HepG2 (cell line): Measurements from ENCODE around the gene ZNF384. TPM values are rescaled to one million over a fixed set of nuclear protein-coding genes. Genes with fewer than 3 reads are reported as not detected.

ENCODE experiments used
- ATAC-seq: fragments of 200-7000 bp; cut with Tn5 transposase; 3 replicates; pipeline ENCODE4 v1.9.1; 2020; ENCODE audit warnings: mild to moderate bottlenecking, moderate library complexity
- BruUV-seq: library from RNA; stranded (reverse); fragments of 400-500 nt; replicated peaks from 2 replicates; lab custom pipeline; 2021; lab: Mats Ljungman, UMichigan
- CTCF ChIA-PET: fragments of 300-600 bp; formaldehyde crosslinking; extraction: SDS; loops from one replicate; lab custom pipeline; 2021; ENCODE audit warnings: low total read pairs, inconsistent platforms, low intra/inter-chr PET ratio; lab: Yijun Ruan, JAX
- POLR2A ChIA-PET: fragments of 350-600 bp; sonication (Branson Sonifier 250); formaldehyde crosslinking; loops from one replicate; lab custom pipeline; 2020; ENCODE audit warnings: antibody characterized with exemption, inconsistent platforms; lab: Yijun Ruan, JAX
- DNase-seq: peaks from one replicate; pipeline ENCODE4 v3.0.0-alpha.2; 2015; ENCODE audit warnings: low spot score
- FAIRE-seq: peaks from 3 replicates; lab custom pipeline; 2011; peaks lifted over from hg19 to GRCh38; lab: Jason Lieb, UNC
- H2AFZ ChIP-seq: one replicate; pipeline ENCODE4 v1.6.1; 2011; ENCODE audit warnings: low read length, inconsistent platforms
- H3K27ac ChIP-seq: fragments of 300-600 bp; 3 replicates; pipeline ENCODE4 v1.8.0; 2011; ENCODE audit warnings: mixed run types, mild to moderate bottlenecking, mixed read lengths, low read length, inconsistent platforms; ENCODE audit not compliant: insufficient read depth; ENCODE audit errors: extremely low read length
- H3K27me3 ChIP-seq, 2 experiments: fragments of 200-600 bp in 1 of 2; 2 replicates in 1 of 2; 3 replicates in 1 of 2; pipeline versions ENCODE4 v1.6.0 to v1.8.0; 2011; ENCODE audit warnings: low read length in 2 of 2, mild to moderate bottlenecking in 2 of 2, moderate library complexity in 2 of 2, inconsistent platforms in 1 of 2; ENCODE audit not compliant: insufficient read depth in 2 of 2, control insufficient read depth in 1 of 2
- H3K36me3 ChIP-seq, 2 experiments: fragments of 200-600 bp in 1 of 2; replicated peaks in 1 of 2; 2 replicates in 1 of 2; 3 replicates in 1 of 2; pipeline versions ENCODE4 v1.5.1 to v1.8.0; 2011; ENCODE audit warnings: low read length in 2 of 2, inconsistent platforms in 1 of 2; ENCODE audit not compliant: insufficient read depth in 2 of 2, control insufficient read depth in 1 of 2
- H3K4me1 ChIP-seq: 2 replicates; pipeline ENCODE4 v1.5.1; 2012; ENCODE audit warnings: low read length, inconsistent platforms; ENCODE audit not compliant: insufficient read depth
- H3K4me2 ChIP-seq: 2 replicates; pipeline ENCODE4 v1.6.0; 2011; ENCODE audit warnings: low read depth, low read length, inconsistent platforms
- H3K4me3 ChIP-seq, 3 experiments: fragments of 200-600 bp in 1 of 3; sonication (generic), shearing (Covaris generic) in 1 of 3; replicated peaks in 1 of 3; 2 replicates each; pipeline ENCODE4 v1.5.1; 2011 to 2016; ENCODE audit warnings: low read length in 3 of 3, inconsistent platforms in 2 of 3, low read depth in 2 of 3, mild to moderate bottlenecking in 2 of 3, control low read depth in 1 of 3, mixed read lengths in 1 of 3; ENCODE audit not compliant: insufficient read depth in 1 of 3
- H3K79me2 ChIP-seq: one replicate; pipeline ENCODE4 v1.6.1; 2011; ENCODE audit warnings: low read length, inconsistent platforms; ENCODE audit not compliant: insufficient read depth
- H3K9ac ChIP-seq: 2 replicates; pipeline ENCODE4 v1.6.0; 2011; ENCODE audit warnings: mild to moderate bottlenecking, low read depth, low read length, inconsistent platforms; ENCODE audit not compliant: insufficient read depth
- H3K9me3 ChIP-seq: 2 replicates; pipeline ENCODE4 v1.5.1; 2012; ENCODE audit warnings: mild to moderate bottlenecking, low read length
- H4K20me1 ChIP-seq: 2 replicates; pipeline ENCODE4 v1.6.0; 2011; ENCODE audit warnings: inconsistent platforms, mild to moderate bottlenecking, low read length, moderate library complexity; ENCODE audit not compliant: insufficient read depth
- ARID5B ChIP-seq: IDR thresholded peaks from 2 replicates; pipeline ENCODE4 v1.4.0; 2020; ENCODE audit warnings: mild to moderate bottlenecking, missing genetic modification reagents
- DNMT1 ChIP-seq: sonication (generic); formaldehyde crosslinking; IDR thresholded peaks from 2 replicates; pipeline ENCODE4 v1.5.1; 2020; ENCODE audit warnings: mild to moderate bottlenecking, missing genetic modification reagents
- E2F1 ChIP-seq: sonication (generic); formaldehyde crosslinking; IDR thresholded peaks from 2 replicates; pipeline ENCODE4 v1.5.0; 2020; ENCODE audit warnings: missing genetic modification reagents
- FOSL1 ChIP-seq: sonication (generic); formaldehyde crosslinking; IDR thresholded peaks from 2 replicates; pipeline ENCODE4 v1.9.0; 2021; ENCODE audit warnings: missing genetic modification reagents, borderline replicate concordance
- GLMP ChIP-seq: sonication (generic); formaldehyde crosslinking; IDR thresholded peaks from 2 replicates; pipeline ENCODE4 v1.9.0; 2021; ENCODE audit warnings: missing genetic modification reagents, mild to moderate bottlenecking, borderline replicate concordance
- TARDBP ChIP-seq: sonication (generic); formaldehyde crosslinking; IDR thresholded peaks from 2 replicates; pipeline ENCODE4 v1.8.0; 2022; ENCODE audit warnings: mild to moderate bottlenecking, missing genetic modification reagents
- ZBTB1 ChIP-seq: sonication (generic); formaldehyde crosslinking; IDR thresholded peaks from 2 replicates; pipeline ENCODE4 v1.4.0; 2020; ENCODE audit warnings: missing genetic modification reagents, borderline replicate concordance
- ZFP37 ChIP-seq: sonication (generic); formaldehyde crosslinking; IDR thresholded peaks from 2 replicates; pipeline ENCODE4 v1.4.0; 2020; ENCODE audit warnings: missing genetic modification reagents, borderline replicate concordance
- ZMAT5 ChIP-seq: sonication (generic); formaldehyde crosslinking; IDR thresholded peaks from 2 replicates; pipeline ENCODE4 v1.5.0; 2020; ENCODE audit warnings: mild to moderate bottlenecking, low read depth, missing genetic modification reagents, borderline replicate concordance
- ZNF138 ChIP-seq: sonication (generic); formaldehyde crosslinking; IDR thresholded peaks from 2 replicates; pipeline ENCODE4 v1.5.0; 2020; ENCODE audit warnings: mild to moderate bottlenecking, low read depth, missing genetic modification reagents
- ZNF335 ChIP-seq: sonication (generic); formaldehyde crosslinking; IDR thresholded peaks from 2 replicates; pipeline ENCODE4 v1.4.0; 2020; ENCODE audit warnings: missing genetic modification reagents
- ZNF766 ChIP-seq: sonication (generic); formaldehyde crosslinking; IDR thresholded peaks from 2 replicates; pipeline ENCODE4 v1.5.0; 2020; ENCODE audit warnings: missing genetic modification reagents, borderline replicate concordance
- ZUFSP ChIP-seq: sonication (generic); formaldehyde crosslinking; IDR thresholded peaks from 2 replicates; pipeline ENCODE4 v1.9.0; 2021; ENCODE audit warnings: missing genetic modification reagents, mild to moderate bottlenecking, borderline replicate concordance
- WGBS: methylation state at CpG from one replicate; pipeline ENCODE4 v1.1.6; 2017; ENCODE audit warnings: low lambda C conversion rate; 5-methylcytosine and 5-hydroxymethylcytosine counted together
- in situ Hi-C: cut with HindIII; loops from 2 replicates; pipeline ENCODE4 v1.10.0; 2017; ENCODE audit warnings: low pct_unique_long_range_greater_than_20kb; ENCODE audit not compliant: extremely low pct_ligation_motif_present
- intact Hi-C: fragments of 100-400 bp; cut with micrococcal nuclease; formaldehyde crosslinking; loops from one replicate; pipeline ENCODE4 v1.10.0; 2022; ENCODE audit not compliant: unreplicated experiment
- polyA plus RNA-seq, 8 experiments: library from polyadenylated mRNA; depleted of rRNA in 3 of 8; stranded (reverse) in 7 of 8; unstranded in 1 of 8; fragments of >200 nt; fragmentation: Illumina TruSeq in 4 of 8; extraction: Trizol in 4 of 8; gene quantifications; 2 replicates each; pipeline versions ENCODE4 v1.2.1 to v1.2.3, GENCODE V29; 2011 to 2016; ENCODE audit warnings: low read depth in 4 of 8, missing spikeins in 1 of 8, mixed read lengths in 1 of 8; ENCODE audit not compliant: insufficient read depth in 1 of 8
- total RNA-seq, 5 experiments: library from RNA; depleted of rRNA; stranded (reverse); fragments of >200 nt; fragmentation: Illumina TruSeq; extraction: Trizol; gene quantifications; 2 replicates each; pipeline ENCODE4 v1.2.3, GENCODE V29; 2016; ENCODE audit warnings: low read depth in 1 of 5

ZNF384 gene
- total and polyA plus RNA-seq, 2 of the 13 experiments (the other 11 are each of a cell fraction or from before 2014, with no cell fraction given): 23.6 to 55.3 TPM

- no peak for DNase-seq
- intact Hi-C loops (loop anchor here (5.0 kb wide), 1 partner anchor 145 kb away; no protein-coding TSS in a partner anchor), in situ Hi-C loops (loop anchor here (5.0 kb wide), 2 partner anchors 35 to 80 kb away; partner anchors contain the start of gene ING4)
- 33% methylated on average over 10 of the region's 17 CpGs for WGBS
- no peak for ATAC-seq
- ChIA-PET POLR2A (interaction anchor here (1.6 kb wide), 1 partner anchor 8 kb away, joined by 7 read pairs; the partner anchor contains the start of gene ZNF384), CTCF (interaction anchor here (0.7 to 2.2 kb wide), 4 partner anchors 80 to 143 kb away, joined by 3 to 33 read pairs (median 4); no protein-coding TSS in a partner anchor)
- TF ChIP-seq ZFP37 (CRISPR knock-in tag): no peak
- TF ChIP-seq ZMAT5 (CRISPR knock-in tag): no peak
- TF ChIP-seq TARDBP: no peak
- TF ChIP-seq GLMP: no peak
- no peak for TF ChIP-seq FOSL1 (CRISPR knock-in tag)
- no peak for TF ChIP-seq E2F1
- TF ChIP-seq ZNF335: no peak
- TF ChIP-seq ARID5B (CRISPR knock-in tag): no peak
- no peak for TF ChIP-seq ZBTB1 (CRISPR knock-in tag)
- no peak for TF ChIP-seq ZUFSP
- no peak for TF ChIP-seq DNMT1
- no peak for TF ChIP-seq ZNF766 (CRISPR knock-in tag)
- TF ChIP-seq ZNF138: no peak
- FAIRE-seq: no peak
- no peaks in the 10 kb centered on the region for H3K36me3 ChIP-seq
- no peak overlapping the region for H3K4me2 ChIP-seq
- peaks cover 9 to 66% of the 10 kb centered on the region in 2 experiments for H3K27me3 ChIP-seq
- no peak overlapping the region for H3K4me3 ChIP-seq
- H3K4me1 ChIP-seq: peaks cover 24% of the 10 kb centered on the region
- no TSS peak for BruUV-seq
- H3K27ac ChIP-seq: no peak overlapping the region
- H3K9me3 ChIP-seq: no peaks in the 10 kb centered on the region
- no peaks in the 10 kb centered on the region for H4K20me1 ChIP-seq
- no peaks in the 10 kb centered on the region for H3K79me2 ChIP-seq
- H3K9ac ChIP-seq: no peak overlapping the region
- H2AFZ ChIP-seq: no peak overlapping the region
These were observed 7.8 kb upstream of the ZNF384 start for GRCh38 chr12:6696690-6697583.
